ENCODE results near the gene C2orf81.

DNA sequence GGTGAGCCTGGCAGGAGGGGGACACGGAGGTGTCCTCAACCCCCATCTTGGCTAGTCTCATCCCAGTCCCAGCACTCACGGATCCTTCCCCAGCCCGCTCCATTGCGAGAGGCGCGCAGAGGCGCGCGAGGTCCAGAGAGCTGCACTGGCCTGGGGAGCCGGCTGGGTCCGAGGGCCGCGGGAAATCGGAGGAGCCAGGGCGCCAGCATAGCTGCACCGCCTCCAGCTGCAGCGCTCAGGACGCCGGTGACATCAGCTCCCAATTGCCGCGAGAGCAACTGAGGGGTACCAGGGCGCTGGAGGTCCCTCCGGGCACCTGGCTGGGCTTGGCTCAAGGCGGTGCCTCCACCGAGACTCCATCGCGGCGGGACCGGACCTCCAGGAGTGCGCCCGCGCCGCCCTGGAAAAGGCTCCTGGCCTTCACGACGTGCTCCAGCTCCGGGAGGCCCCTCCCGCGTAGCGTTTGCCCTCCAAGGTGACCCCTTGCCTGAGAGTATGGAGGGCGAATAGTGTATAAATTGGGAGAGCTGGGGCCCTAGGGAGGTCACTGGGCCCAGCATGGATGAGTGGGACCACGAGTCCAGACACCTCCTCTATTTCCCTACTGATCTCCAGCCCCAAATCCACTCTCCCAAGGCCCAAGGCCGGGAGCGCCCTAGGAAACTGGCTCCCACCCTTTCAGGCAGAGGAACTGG lies 14.8 kb upstream of the C2orf81 start:
- TF ChIP-seq CTCF (conservative IDR thresholded peaks at IDR 0.05) = no peak
- TF ChIP-seq ZFX (IDR thresholded peaks at IDR 0.05) = no peak

All from C4-2B (cell line).